PC-9 (cell line): Measurements from ENCODE around the gene JARID2. TPM values are rescaled to one million over a fixed set of nuclear protein-coding genes. Genes with fewer than 3 reads are reported as not detected.

ENCODE experiments used
- BruUV-seq: library from RNA; stranded (reverse); fragments of 400-500 nt; replicated peaks from 2 replicates; lab custom pipeline; 2021; lab: Mats Ljungman, UMichigan
- CTCF ChIA-PET: fragments of 300-600 bp; sonication (Branson Sonifier 250); formaldehyde crosslinking; loops from one replicate; lab custom pipeline; 2022; ENCODE audit warnings: antibody characterized with exemption; lab: Charles Lee
- POLR2A ChIA-PET: fragments of 300-600 bp; sonication (Branson Sonifier 250); formaldehyde crosslinking; loops from one replicate; lab custom pipeline; 2022; ENCODE audit warnings: antibody characterized with exemption; ENCODE audit not compliant: unreplicated experiment; lab: Charles Lee
- DNase-seq, 2 experiments: peaks; one replicate each; pipeline versions ENCODE4 v3.0.0 to v3.0.0-alpha.2; 2015 to 2022; ENCODE audit warnings: mixed read lengths in 1 of 2
- H2AFZ ChIP-seq: fragments of 200-600 bp; sonication (generic); 2 replicates; pipeline ENCODE4 v1.8.1; 2017; ENCODE audit warnings: antibody characterized with exemption
- H3F3A ChIP-seq: fragments of 200-600 bp; sonication (generic); 2 replicates; pipeline ENCODE4 v1.8.1; 2017; ENCODE audit warnings: antibody characterized with exemption, mild to moderate bottlenecking, low read depth; ENCODE audit not compliant: insufficient read depth
- H3K27ac ChIP-seq: fragments of 200-600 bp; sonication (generic); 2 replicates; pipeline ENCODE4 v1.6.1; 2016; ENCODE audit warnings: mixed run types
- H3K27me3 ChIP-seq: fragments of 200-600 bp; sonication (generic); 2 replicates; pipeline ENCODE4 v1.6.1; 2016; ENCODE audit warnings: low read depth, mixed run types; ENCODE audit not compliant: insufficient read depth
- H3K36me3 ChIP-seq: fragments of 200-600 bp; sonication (generic); 2 replicates; pipeline ENCODE4 v1.6.1; 2016; ENCODE audit warnings: low read depth, mixed run types
- H3K4me1 ChIP-seq: fragments of 200-600 bp; sonication (generic); replicated peaks from 2 replicates; pipeline ENCODE4 v1.6.1; 2016; ENCODE audit warnings: mixed run types; ENCODE audit not compliant: insufficient read depth
- H3K4me2 ChIP-seq: fragments of 200-600 bp; sonication (generic); 2 replicates; pipeline ENCODE4 v1.6.1; 2017; ENCODE audit warnings: mixed run types
- H3K4me3 ChIP-seq: fragments of 200-600 bp; sonication (generic); 2 replicates; pipeline ENCODE4 v1.6.1; 2016; ENCODE audit warnings: mixed run types
- H3K79me2 ChIP-seq: fragments of 200-600 bp; sonication (generic); 2 replicates; pipeline ENCODE4 v1.6.1; 2017; ENCODE audit warnings: low read depth, mixed run types
- H3K9me2 ChIP-seq: fragments of 200-600 bp; sonication (generic); 2 replicates; pipeline ENCODE4 v1.8.1; 2017; ENCODE audit warnings: mild to moderate bottlenecking; ENCODE audit not compliant: insufficient read depth
- H3K9me3 ChIP-seq: fragments of 200-600 bp; sonication (generic); 2 replicates; pipeline ENCODE4 v1.8.1; 2016; ENCODE audit warnings: low read depth; ENCODE audit not compliant: insufficient read depth
- H4K20me1 ChIP-seq: fragments of 200-600 bp; sonication (generic); 2 replicates; pipeline ENCODE4 v1.8.1; 2017; ENCODE audit not compliant: insufficient read depth
- CTCF ChIP-seq: fragments of 200-600 bp; sonication (generic); conservative IDR thresholded peaks from 2 replicates; pipeline ENCODE4 v1.6.1; 2017; ENCODE audit warnings: mixed run types, antibody characterized with exemption, mild to moderate bottlenecking, moderate library complexity
- EZH2 ChIP-seq: fragments of 200-600 bp; sonication (generic); IDR thresholded peaks from 2 replicates; pipeline ENCODE4 v1.8.0; 2017; ENCODE audit warnings: antibody characterized with exemption, low read depth
- intact Hi-C: fragments of 100-400 bp; cut with micrococcal nuclease; formaldehyde crosslinking; loops from one replicate; pipeline ENCODE4 v1.10.0; 2022; ENCODE audit not compliant: unreplicated experiment
- total RNA-seq: library from RNA; stranded (reverse); gene quantifications from 2 replicates; pipeline ENCODE4 v1.2.3, GENCODE V29; 2021

JARID2 gene
- total RNA-seq, 1 experiment from 2014 or later: 35.0 TPM

DNA sequence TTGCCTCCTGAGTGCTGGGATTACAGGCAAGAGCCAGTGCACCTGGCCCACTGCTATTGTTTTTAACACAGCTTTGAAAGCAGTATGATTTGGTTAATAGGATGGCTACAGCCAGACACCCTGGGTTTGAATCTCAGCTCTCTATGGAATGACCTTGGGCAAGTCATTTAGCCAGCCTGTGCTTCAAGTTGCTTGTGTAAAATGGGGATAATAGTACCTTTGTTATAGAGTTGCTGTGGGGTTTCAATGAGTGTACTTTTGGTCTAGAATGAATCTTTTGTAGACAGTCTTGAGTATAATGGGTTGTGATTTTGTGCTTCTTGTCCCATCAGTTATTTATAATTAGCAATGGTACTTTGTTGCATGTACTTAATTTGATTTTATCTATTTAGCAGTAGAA is 70.9 kb downstream of the JARID2 start:
- no peak overlapping the region for H3K4me2 ChIP-seq
- peaks cover 20% of the 10 kb centered on the region for H3K4me1 ChIP-seq
- H3K79me2 ChIP-seq: peaks cover 98% of the 10 kb centered on the region
- no peaks in the 10 kb centered on the region for H3K27me3 ChIP-seq
- DNase-seq: no peak
- H4K20me1 ChIP-seq: peaks cover 7% of the 10 kb centered on the region
- intact Hi-C loops: no loop called here
- ChIA-PET POLR2A (no interaction called here), CTCF (no interaction called here)
- no peaks in the 10 kb centered on the region for H3K9me2 ChIP-seq
- no TSS peak for BruUV-seq
- TF ChIP-seq CTCF (no peak), EZH2 (no peak)
- H3F3A ChIP-seq: peaks cover 4% of the 10 kb centered on the region; the same call in 1 of the 2 replicates
- H3K9me3 ChIP-seq: no peaks in the 10 kb centered on the region
- H3K27ac ChIP-seq: no peak overlapping the region
- H3K36me3 ChIP-seq: no peaks in the 10 kb centered on the region
- no peak overlapping the region for H3K4me3 ChIP-seq
- H2AFZ ChIP-seq: no peak overlapping the region

- BruUV-seq: no TSS peak
- peaks cover 25% of the 10 kb centered on the region for H3K4me1 ChIP-seq
- ChIA-PET POLR2A (no interaction called here), CTCF (no interaction called here)
- no peak overlapping the region for H2AFZ ChIP-seq
- intact Hi-C loops: no loop called here
- H3K4me2 ChIP-seq: no peak overlapping the region
- no peaks in the 10 kb centered on the region for H3K9me3 ChIP-seq
- no peak overlapping the region for H3K27ac ChIP-seq
- H3K36me3 ChIP-seq: no peaks in the 10 kb centered on the region
- peaks cover 9% of the 10 kb centered on the region for H4K20me1 ChIP-seq
- DNase-seq: no peak
- TF ChIP-seq EZH2: no peak
- TF ChIP-seq CTCF: no peak
- H3K4me3 ChIP-seq: no peak overlapping the region
- no peaks in the 10 kb centered on the region for H3K9me2 ChIP-seq
- H3K79me2 ChIP-seq: peaks cover 98% of the 10 kb centered on the region
- no peaks in the 10 kb centered on the region for H3K27me3 ChIP-seq
- peaks cover 4% of the 10 kb centered on the region; the same call in 1 of the 2 replicates for H3F3A ChIP-seq
Measured at GRCh38 chr6:15317251-15317650, 71.4 kb downstream of the JARID2 start.

- no peak overlapping the region for H3K4me3 ChIP-seq
- no TSS peak for BruUV-seq
- H3F3A ChIP-seq: peaks cover 8% of the 10 kb centered on the region; the same call in 1 of the 2 replicates
- no peaks in the 10 kb centered on the region for H3K36me3 ChIP-seq
- no peak overlapping the region for H2AFZ ChIP-seq
- ChIA-PET CTCF (interaction anchor here (0.6 kb wide), 1 partner anchor 159 kb away, joined by 3 read pairs; no protein-coding TSS in a partner anchor), POLR2A (no interaction called here)
- DNase-seq: no peak
- no peaks in the 10 kb centered on the region for H3K9me3 ChIP-seq
- H3K9me2 ChIP-seq: no peaks in the 10 kb centered on the region
- no peak overlapping the region for H3K27ac ChIP-seq
- peaks cover 98% of the 10 kb centered on the region for H3K79me2 ChIP-seq
- no peak overlapping the region for H3K4me2 ChIP-seq
- H4K20me1 ChIP-seq: peaks cover 12% of the 10 kb centered on the region
- no peaks in the 10 kb centered on the region for H3K27me3 ChIP-seq
- H3K4me1 ChIP-seq: peaks cover 34% of the 10 kb centered on the region
- TF ChIP-seq EZH2 (no peak), CTCF (no peak)
- intact Hi-C loops: no loop called here
Measured at GRCh38 chr6:15317934-15318902, 72.3 kb downstream of the JARID2 start.
